GM19395 (cell line): ENCODE measurements around the gene CP.
"Not testable (repeated sequence)": the region's sequence is repeated elsewhere in the genome, so short reads cannot be mapped to it uniquely, and the experiment has no call there.

Experiments used
- ATAC-seq: cut with Tn5 transposase; IDR thresholded peaks from one replicate; pipeline ENCODE4 v1.9.1; 2021; ENCODE audit warnings: mild to moderate bottlenecking, moderate library complexity; ENCODE audit not compliant: unreplicated experiment

CP gene

DNA sequence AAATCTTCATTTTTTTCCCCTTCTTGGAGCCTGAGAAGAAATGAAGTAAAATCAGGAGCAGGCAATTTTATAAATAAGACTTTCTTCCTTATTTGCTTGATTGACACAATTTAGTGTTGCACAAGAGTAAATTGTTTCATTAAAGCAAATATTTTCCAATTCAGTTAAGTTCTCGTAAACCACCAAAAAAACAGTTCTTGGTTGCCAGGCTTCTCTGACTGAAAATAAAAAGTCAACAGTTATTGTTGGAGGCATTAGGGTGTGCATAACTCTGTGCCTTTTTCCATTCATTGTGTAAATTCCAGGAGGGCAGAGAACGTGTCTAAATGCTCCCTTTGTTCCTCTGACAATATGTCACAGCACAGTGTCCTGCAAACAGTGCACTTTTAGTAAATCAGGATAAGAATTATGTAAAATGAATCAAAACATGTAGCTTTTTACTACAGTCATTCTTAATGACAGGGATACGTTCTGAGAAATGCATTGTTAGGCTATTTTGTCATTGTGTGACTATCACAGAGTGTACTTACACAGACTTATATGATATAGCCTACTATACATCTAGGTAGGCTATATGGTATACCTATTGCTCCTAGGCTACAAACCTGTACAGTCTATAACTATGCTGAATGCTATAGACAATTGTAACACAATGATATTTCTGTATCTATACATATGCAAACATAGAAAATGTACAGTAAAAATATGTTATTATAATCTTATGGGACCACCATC is at the start of gene CP:
Gene CP (minus strand): TSS at position 47 of the 735 bp plus-strand sequence. CDS start 37 bp downstream, at position 10.
- ATAC-seq, result no peak

DNA sequence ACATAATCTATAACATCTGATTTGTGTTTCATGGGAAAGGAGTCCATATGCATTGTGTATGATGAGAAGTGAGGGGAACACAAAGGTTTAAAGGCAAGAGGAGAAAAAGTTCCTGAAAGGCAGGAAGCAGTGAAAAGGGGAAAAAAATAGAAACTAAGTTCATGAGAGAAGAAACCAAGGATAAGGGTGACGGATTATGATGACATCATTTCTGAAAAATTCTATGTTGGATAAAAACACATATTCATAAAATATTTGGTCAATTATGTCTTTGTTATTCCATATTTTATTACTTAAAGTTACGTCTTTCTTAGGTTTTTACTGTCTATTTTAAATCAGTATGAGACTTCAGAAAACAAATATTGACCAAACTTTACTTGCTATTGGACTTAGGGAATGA is 48.6 kb upstream of the CP start:
- no peak for ATAC-seq

DNA sequence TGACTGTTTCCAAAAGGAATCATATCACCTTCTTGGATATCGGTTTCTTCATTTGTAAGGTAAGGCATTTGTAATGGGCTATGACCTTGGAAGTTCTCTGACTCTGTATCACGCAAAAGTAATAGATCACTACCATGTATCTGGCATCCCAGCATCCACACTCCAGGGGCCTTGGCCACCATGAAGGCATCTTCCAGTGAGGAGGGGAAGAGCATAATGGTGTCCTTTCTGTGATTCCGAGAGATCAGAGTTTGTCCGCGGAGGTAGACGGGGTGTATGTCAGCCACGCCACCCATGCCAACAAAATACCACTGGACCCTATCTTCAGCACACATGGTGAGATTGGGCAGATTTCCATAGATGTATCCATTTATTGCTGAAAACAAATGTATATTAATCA is 48.1 kb upstream of the CP start:
- ATAC-seq, result no peak

DNA sequence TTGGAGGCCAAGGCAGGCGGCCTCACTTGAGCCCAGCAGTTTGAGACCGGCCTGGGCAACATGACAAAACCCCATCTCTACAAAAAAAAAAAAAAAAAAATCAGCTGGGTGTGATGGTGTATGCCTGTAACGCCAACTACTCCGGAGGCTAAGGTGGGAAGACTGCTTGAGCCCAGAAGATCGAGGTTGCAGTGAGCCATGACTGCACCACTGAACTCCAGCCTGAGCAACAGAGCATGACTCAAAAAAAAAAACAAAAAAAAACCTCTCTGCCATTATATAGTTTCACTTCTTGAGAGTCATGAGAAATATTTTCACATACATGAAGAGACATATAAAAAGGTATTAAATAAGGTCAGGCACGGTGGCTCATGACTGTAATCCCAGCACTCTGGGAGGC is 45.9 kb upstream of the CP start:
- ATAC-seq, result peak; percentile 79

DNA sequence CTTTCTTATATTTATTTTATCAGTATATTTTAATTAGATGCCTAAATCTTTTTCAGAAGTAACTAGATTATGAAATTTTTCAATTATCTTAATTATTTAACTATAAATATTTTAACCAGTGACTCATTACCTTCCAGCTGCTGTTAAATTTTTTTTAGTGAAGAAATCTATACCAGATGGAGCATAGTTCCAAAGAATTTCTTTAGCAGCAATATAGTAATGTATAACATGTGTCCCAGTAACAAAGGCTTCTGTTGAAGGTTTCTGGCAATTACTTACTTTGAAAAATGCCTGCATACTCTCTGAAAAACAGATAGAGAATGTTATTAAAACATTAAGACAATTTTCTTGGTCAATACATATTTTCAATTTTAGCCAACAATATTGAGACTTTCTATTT is 45.1 kb upstream of the CP start:
- ATAC-seq, result no peak

DNA sequence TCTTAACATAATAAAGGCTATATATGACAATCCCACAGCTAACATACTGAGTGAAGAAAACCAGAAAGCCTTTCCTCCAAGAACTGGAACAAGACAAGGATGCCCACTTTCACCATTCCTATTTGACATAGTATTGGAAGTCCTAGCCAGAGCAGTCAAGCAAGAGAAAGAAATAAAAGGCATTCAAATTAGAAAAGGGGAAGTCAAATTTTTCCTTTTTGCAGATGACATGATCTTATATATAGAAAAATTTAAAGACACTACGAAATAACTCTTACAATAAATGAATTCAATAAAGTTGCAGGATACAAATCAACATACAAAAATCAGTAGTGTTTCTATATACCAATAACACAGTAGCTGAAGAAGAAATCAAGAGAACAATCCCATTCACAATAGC is 42.2 kb upstream of the CP start:
- ATAC-seq, result no peak

DNA sequence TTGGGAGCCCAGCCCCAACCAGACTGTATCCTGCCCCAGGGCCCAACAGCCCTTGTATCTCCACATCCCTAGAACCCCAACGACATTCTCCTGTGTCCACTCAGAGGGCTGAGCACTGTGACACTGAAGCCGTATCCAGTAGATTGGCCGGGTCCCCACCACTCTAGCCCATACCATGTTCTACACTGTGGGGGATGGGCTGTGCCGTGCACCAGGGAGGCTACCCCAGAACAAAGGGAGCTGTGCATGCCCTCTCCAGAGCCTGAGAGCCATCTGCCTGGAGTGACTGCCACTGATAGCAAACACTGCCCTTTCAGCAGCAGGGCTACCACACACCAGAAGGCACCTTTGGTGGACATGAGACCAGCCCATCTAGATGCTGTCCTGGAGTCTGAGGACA is 37.1 kb upstream of the CP start:
- ATAC-seq, result no peak

DNA sequence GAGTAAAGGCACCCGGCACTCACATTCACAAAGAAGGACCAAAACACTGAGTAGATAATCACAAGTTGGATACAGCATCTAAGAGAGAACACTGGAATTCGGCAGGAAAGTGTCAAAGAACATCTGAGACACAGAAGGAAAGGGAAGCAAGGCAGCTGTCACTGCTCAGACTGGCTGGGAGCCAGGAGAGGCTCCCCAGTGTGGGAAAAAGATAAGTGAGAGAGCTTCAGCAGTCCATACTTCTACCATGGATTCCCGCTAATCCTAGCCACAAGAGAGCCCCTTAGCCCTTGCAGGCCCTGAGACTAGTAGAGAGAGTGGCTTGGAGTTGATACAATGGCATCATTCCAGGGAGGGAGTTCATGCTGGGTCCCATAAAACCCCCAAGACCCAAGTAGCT is 36.7 kb upstream of the CP start:
- no peak for ATAC-seq

DNA sequence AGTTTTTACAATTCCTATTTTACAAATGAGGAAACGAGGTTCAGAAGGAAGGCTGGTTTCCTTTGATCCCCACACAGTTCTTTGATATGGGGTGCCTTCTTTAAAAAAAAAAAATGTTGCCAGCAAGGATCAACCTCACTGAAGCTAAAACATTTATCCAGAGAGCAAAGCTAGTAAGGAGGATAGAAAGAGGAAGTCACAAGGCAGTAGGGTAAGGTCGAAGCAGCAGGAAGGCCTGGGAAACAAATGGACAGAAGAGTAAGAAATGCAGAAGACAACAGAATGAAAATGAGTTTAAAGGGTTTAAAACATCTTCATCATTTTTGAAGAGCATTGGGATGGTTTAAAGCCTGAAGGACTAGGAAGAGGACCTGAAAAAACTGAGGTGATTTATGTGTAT is 30.6 kb upstream of the CP start:
- ATAC-seq, result no peak

DNA sequence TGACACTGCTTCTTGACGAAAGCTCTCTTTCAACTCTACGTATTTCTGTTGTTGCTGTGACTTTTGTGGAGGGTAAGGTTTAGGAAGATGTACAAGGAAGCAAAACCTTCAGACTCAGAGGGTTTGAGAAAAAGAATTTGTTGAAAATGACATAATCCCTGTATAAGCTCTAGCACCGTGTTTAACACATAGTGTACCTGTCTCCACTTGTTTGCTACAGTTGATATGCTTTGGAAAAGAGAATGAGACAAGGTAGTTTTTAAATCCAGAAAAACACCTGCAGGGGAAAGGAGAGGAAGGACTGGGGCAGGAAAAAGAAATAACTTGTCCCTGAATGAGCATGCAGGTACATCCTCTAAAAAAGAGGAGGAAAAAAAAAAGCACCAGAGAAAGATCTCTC is 29.6 kb upstream of the CP start:
- no peak for ATAC-seq

DNA sequence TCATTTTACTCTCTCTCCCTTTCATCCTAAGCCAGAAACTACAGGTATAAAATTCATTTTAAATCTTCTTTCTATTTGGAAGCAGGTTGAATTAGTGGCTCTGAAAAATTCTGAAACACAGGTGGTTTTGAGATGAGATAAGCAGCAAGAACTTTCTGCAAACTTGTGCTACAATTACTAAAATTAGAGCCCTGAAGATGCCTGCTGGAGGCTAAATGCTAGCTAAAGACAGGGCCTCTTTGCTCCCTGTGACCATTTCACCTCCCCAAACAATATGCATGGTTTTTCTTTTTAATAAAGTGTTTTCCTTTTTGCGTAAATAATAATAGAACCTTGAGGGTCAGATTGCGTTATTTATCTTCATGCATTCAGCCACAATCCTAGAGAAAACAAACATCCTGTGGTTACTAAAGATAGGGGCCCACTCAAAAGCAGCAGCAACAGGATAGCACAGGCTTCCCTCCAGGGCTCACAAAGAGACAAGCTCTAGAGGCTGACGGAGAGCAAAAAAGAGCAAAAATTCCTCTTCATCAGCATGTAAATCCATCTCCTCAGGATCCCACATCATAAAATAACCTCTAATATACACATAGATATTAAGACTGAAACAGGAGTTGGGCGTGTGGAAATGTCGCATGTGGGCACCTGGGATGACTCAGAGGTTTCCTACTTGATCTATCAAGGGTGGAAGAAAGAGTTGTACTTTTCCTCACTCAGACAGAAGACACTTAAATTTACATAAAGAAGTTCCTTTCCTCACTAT is 26.5 kb upstream of the CP start:
- ATAC-seq, result peak; percentile 58

DNA sequence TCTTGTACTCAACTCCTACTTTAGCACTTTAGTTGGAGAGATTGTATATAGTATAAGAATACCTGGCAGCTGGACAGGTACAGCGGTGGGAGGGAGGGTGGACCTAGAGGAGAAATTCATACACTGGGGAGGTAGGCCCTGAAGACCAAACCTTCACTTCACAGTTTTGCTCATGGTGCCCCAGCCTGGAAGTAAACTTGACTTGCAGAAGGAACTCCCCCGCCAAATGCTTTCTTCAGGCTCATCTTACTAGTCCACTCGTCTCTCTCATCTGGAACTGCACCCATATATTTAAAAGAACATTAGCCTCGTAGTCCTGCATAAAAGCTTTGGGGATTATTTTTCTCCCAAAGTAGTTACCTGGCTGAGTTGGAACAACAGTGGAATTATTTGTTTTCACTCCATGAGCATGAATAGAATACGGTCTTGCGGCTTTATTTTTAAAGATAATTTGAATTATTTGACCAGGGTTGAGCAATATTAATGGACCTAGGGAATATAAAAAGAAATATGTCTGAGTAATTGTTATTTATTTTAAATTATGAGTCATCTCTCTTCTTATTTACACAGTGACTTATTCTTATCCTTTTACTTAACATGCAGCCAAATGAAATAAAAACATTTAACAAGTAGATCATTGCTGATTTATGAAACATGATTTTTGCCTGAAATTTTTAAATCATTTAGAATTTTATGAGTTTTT is 25.5 kb upstream of the CP start:
- ATAC-seq, result no peak

DNA sequence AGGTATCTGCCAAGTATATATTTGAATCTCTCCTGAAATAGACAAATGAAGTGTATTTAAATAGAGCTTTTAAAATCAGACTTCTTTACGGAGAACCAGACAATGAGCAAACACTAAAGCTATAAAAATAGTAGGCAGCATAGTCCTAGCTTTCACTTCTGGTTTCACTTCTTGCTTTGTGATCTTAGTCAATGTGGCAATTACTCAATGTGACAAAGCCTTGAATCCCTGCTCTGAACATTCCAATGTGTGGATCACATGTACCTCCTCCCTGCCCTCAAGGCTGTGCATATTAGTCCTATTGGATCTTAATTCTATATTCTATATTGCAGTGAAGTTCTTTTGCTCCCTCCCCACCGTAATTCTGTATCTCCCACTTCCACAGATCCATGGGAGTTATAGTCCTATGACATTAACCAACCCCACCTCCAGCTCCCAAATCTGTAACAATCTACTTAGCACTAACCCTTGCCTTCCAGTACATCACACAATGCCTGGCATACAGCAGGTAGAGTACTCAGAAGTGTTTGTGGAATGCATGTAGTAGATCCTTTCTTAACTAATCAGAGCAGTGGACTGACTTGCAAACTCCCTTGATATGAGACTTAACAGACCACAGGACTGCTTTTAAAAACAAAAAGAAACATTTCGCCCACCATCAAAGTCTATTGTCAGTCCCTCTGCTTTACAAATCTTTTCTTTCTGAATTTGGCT is 24.3 kb upstream of the CP start:
- peak; percentile 83 for ATAC-seq

DNA sequence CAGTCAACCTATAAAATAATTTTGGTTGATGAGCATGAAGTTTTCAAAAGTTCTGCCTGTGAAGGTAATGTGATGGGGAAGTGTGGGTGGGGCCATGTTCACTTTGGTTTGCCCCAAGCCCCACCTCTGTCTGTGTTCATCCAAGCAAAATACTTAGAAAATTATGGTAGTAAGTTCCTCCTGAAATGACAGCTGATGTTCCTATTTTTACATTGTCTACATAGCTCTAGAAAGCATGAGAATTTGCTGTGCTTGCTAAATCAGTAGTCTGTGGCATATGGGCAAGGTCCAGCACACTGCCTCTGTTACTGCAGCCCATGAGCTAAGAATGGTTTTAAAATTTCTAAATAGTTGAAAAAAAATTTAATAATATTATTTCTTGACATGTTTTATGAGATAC is 21.9 kb upstream of the CP start:
- peak; percentile 44 for ATAC-seq

DNA sequence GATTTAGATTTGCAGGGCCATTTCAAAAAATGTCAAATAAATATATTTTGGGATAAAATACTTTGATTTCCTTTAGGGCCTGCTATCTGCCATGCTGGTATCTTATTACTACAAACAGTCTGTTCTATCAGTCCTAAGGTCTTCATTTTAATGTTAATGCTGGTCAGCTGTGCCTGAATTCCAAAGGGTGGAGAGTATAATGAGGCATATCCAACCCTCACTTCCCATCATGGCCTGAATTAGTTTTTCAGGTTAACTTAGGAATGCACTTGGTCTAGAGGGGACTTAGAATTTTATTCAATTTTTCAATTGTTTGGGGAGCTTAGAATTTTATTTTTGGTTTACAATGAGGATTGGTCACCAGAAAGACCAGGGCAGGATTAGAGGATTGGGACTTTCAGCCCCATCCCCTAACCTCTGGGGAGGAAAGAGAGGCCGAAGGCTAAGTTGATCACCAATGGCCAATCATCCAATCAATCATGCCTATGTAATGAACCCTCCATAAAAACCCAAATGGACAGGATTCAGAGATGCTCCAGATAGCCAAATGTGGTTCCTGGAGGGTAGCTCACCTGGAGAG is 17.8 kb upstream of the CP start:
- no peak for ATAC-seq

DNA sequence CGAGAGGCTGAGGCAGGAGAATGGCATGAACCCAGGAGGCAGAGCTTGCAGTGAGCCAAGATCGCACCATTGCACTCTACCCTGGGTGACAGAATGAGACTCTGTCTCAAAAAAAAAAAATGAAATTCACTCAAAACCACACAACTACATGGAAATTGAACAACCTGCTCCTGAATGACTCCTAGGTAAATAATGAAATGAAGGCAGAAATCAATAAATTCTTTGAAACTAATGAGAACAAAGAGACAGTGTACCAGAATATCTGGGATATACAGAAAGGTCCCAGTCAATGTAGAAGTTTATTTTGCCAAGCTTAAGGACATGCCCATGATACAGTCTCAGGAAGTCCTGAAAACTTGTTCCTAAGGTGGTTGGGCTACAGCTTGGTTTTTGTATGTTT is 16.6 kb upstream of the CP start:
- ATAC-seq, result not testable (repeated sequence)

DNA sequence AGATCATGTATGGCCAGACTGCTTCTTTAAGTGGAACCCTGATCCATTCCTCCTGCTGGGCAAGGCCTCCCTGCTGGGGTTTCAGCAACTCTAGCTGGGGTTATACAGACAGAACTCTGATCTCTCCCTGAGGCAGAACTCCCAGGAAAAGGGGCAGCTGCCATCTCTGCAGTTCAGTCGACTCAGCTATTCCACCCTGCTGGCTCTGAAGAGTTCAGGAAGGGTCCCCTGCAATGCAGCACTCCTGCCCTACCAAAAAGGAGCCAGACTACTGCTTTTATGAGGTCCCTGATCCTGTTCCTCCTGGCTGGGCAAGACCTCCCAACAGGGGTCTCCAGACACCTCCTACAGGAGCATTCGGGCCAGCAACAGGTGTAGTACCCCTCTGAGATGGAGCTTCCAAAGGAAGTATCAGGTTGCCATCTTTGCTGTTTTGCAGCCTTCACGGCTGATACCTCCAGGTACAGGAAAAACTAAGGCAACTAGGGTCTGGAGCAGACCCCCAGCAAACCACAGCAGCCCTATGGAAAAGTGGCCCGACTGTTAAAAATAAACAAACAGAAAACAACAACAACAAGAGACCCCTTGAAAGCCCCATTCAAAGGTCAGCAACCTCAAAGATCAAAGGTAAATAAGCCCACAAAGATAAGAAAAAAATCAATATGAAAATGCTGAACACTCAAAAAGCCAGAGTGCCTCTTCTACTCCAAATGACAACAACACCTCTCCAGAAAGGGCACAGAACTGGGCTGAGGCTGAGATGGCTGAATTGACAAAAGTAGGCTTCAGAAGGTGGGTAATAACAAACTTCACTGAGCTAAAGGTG is 14.2 kb upstream of the CP start:
- ATAC-seq, result no peak

DNA sequence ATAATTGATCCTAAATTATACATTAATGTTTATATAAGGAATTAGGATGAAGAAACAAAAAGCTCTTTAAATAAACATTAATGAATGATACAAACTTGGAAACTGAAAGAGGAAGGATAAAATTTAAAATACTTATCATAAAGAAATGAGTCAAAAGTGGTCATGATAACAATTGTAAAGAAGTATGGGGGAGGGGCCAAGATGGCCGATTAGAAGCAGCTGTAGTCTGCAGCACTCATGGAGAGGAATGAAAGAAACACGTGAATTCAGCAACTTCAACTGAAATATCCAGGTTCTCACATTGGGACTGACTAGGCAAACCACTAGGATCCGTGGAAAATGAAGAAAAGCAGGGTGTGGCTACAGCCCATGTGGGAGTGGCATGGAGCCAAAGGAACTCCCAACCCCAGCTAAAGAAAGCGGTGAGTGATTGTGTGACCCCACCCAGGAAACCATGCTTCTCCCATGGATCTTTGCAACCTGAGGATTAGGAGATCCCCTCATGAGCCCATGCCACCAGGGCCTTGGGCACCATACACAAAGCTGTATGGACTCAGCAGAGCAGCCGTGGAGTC is 13.1 kb upstream of the CP start:
- no peak for ATAC-seq

DNA sequence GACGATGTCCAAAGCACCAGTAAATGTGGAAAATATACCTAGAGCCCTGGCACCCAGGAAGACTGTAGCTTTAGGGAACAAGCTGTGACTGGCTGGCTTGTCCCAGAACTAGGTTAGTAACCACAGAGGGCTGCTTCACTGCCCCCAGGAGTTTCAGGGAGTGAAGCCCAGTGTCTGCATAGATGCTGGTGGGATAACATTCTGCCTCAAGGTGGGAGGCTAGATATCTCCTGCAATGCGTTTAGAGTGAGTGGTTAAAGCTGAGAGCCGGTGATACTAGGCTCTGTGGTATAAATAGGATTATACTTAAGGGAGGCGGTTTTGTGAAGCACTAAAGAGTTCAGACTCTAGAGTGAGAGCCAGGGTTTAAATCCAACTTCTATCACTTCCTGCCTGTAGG is 11.7 kb upstream of the CP start:
- ATAC-seq, result no peak

DNA sequence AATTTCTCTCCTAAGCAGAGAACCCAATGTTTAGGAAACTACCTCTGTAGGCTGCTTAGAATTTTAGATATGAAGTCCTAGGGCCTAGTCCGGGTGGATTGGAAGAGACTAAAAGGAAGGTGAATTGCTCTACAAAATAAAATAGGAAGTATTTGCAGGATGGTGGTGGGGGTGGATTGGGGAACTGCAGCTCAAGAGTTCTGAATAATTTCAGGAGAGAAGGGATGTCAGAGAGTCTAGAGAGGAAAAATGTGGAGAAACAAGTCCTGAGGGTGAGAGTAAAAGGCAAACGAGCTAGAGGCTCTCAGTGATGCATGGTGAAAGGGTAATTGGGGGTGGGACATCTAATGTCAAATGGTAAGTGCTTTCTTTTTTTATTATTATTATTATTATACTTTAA is 10.2 kb upstream of the CP start:
- no peak for ATAC-seq
